CD4-positive, alpha-beta T cell treated with Interleukin-15 for 1 hour (primary cell): ENCODE results near the gene ADCY3.
A peak's percentile ranks its signal among the peaks of the same experiment; 100 is the strongest.

Source experiments
- DNase-seq: peaks from one replicate; pipeline ENCODE4 v3.0.0-alpha.2; 2020

ADCY3 gene

DNA sequence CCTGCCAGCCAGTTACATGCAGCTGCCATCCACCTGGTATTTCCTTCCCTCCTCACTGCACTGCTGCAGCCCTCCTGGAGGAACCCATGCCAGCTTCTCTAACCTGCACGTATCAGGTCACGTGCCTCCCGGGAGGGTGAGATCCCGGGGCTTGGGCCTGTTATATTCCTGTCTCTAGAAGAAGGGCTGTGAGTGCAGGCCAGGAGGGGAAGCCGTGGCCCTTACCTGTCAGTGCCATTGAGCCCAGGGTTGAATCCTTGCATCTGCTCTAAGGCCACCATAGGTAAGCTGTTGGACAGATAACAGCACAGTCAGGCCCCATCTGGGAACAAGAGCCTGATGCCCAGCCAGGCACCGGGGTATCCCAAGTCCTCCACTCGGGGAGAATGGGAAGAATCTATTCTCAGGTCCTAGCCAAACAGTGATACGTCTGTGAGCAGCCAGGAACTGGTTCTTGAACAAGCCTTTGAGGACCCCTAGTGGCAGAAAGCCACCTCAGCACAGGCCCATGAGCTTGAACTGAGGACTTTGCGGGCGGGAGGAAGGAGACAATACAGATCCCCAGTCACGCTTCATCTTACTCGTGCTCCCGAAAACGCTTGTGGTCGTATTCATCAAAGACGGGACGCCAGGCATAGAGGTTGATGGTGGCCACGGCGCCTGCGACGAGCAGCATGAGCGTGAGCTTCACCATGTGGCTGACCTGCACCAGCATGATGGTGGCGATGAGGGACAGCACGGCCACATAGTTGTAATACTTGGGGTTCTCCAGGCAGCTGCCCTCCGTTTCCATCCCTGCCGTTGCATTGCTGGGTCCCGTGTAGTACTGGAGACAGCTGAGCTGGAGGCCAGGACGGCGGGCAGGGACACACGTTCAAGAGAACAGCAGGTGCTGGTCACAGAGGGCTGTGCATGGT lies 92.5 kb downstream of the ADCY3 start:
- DNase-seq, result peak; percentile 67

GRCh38 chr2:24826773-24827145 lies 93.3 kb downstream of the ADCY3 start:
- DNase-seq, result no peak

GRCh38 chr2:24825883-24826772 lies 93.9 kb downstream of the ADCY3 start:
- no peak for DNase-seq

DNA sequence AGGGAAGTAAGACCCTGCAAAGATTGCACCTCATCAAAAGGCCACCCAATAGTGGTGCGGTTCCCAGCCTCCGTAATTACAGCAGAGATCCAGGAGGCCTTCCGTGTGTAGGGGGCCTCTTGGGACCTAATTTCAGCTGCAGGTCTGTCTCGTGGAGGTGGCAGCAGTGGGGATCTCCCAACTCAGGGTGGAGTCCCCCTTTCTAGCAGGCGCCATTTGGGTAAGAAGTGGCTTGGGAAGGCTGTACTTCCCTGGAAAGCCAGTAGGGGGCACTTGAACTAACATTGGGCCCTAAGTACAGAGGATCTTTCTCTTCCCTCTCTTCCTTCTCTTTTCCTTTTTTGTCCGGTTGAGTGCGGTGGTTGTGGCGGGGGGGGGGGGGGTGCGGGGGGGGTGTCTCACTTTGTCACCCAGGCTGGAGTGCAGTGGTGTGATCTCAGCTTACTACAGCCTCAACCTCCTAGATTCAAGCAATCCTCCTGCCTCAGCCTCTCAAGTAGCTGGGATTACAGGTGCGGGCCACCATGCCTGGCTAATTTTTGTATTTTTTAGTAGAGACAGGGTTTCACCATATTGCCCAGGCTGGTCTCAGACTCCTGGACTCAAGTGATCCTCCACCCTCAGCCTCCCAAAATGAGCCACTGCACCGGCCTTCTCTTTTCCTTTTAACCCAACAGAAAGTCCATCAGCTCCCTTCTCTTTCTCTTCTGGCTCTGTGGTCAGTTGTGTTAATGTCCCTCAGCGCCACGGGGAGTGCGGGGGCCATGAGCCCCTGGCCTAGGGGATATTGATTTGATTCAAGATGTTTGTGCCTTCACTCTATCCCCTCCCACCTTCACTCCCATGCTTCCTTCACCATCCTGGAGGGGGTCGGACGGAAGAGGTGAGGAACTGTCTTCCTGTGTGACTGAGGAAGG lies 94.8 kb downstream of the ADCY3 start:
- DNase-seq, result no peak

- no peak for DNase-seq
These were observed 95.9 kb downstream of the ADCY3 start for GRCh38 chr2:24824071-24824588.

DNA sequence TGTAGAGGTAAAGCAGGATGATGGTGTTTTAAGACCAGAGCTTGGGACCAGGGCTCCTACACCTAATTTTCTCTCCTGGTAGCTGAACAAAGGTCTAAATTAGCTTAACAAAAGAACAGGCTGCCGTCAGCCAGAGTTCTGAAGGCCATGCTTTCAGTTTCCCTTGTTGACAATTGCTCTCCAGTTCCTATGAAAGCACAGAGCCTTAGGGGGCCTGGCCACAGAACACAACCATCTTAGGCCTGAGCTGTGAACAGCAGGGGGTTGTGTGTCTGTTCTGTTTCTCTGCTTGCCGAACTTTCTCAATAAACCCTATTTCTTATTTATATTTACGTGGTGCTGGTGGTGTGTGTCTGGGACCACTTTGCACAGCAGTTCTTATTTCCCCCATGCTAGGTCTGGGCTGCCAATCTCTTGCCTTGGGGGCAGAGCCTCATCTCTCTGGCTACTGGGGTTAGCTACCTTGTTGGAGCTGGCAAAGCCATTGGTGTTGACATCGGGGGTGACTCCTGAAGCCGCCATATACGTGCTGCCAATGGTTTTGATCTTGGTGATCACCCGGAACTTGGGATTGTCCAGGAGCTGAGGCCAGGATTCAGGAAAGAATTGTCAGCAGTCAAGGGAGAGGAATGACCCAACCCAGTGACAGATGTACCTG lies 97.9 kb downstream of the ADCY3 start:
- no peak for DNase-seq

GRCh38 chr2:24821433-24821891 lies 98.6 kb downstream of the ADCY3 start:
- no peak for DNase-seq

DNA sequence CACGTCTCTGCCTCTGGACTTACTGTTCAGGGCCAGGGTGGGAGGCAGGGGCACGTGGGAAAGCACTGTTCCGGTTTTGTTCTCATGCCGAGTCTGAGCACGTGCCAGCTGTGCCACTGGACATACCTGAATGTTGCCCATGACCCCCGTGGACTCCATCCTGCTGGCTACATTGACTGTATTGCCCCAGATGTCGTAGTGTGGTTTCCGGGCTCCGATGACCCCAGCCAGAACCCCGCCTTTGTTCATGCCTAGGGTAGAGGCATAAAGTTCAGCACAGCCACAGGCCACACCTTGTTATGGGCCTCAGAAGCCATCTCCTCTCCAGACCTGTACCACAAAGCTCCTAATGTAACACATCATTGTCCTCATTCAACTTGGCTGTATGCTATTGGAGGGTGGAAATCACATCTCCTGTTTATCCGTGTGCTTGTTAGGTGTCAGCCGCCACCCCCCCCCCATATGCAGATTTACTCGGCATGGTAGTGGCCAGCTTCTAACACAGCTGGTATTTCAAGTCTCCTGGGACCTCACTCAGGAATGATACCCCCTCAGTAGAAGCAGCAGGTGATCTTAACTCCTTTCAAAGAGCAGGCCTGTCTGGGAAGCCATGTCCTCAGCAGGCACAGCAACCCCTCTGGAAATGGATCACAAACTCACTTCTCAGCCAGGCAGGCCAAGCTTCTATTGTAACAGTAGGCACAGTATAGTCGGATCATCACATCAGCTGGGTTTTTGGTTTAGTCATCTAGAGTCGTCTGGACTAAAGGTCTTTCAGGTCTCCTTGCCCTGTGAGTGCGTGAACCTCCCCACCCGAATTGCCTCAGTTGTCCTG lies 99.2 kb downstream of the ADCY3 start:
- DNase-seq, result no peak

GRCh38 chr2:24820175-24820513 lies 99.9 kb downstream of the ADCY3 start:
- DNase-seq, result no peak

GRCh38 chr2:24819442-24820174 lies 100.4 kb downstream of the ADCY3 start:
- no peak for DNase-seq

DNA sequence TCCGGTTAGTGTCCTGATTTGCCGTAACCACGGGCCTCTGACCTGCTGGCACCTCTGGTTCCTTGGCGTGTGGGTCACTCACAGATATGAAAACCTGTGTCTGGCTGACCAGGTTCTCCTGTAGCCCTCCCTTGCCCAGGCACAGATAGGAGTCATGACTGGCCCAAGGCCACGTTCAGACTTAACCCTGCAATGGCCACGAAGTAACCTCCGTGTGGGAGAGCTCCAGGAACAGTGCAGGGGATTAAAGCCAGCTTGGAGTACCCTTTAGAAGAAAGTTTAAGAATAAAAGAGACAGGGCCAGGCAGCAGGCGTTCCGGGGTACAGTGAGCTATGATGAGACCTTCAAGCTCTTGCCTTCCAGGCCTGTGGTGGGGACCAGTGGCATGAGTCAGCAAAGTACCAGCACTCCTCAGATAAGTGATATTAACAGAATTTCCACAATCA lies 101.3 kb downstream of the ADCY3 start:
- DNase-seq, result no peak

- DNase-seq, result no peak
These were observed 103.2 kb downstream of the ADCY3 start for GRCh38 chr2:24816884-24817283.

DNA sequence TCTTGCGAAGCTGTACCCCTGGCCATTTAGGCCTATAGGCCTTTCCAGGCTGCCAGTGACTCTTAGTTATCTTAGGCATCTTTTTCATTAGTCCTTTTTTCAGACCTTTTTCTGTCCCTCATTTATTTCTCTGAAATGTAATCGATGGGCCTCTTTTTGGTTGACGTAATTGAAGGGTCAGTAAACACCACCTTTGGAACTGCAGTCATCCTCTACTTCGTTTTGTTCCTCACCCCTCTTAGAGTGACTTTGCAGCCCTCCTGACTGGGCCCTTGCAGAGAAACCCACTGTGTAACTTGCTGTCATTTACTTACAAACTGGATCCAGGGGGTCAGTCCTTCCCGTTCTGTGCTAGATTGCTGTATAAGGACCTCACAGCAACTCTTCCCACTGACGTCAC lies 103.6 kb downstream of the ADCY3 start:
- no peak for DNase-seq

GRCh38 chr2:24815171-24815570 lies 104.9 kb downstream of the ADCY3 start:
- DNase-seq, result no peak

- no peak for DNase-seq
These were observed 105.5 kb downstream of the ADCY3 start for GRCh38 chr2:24814516-24814915.

DNA sequence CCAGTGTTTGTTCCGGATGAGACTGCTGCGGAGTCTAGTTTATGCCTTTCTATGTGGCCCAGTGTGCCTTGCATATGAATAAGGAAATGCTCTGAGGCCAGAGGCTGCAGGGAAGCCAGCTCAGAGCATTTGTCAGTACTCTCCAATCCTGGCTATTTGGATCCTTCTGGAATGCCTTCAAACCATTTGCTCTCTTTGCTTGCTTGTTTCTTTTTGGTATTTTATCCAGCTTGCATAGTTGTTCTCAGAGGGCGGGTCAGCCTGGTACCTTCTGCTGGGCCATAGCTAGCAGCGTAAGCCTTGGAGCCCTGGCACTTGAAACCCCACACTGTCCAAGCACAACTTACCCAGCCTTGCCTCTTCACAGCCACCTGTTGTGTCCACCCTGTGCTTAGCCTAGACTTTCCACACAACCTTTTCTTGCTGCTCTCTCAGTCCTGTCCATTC lies 106.3 kb downstream of the ADCY3 start:
- no peak for DNase-seq

DNA sequence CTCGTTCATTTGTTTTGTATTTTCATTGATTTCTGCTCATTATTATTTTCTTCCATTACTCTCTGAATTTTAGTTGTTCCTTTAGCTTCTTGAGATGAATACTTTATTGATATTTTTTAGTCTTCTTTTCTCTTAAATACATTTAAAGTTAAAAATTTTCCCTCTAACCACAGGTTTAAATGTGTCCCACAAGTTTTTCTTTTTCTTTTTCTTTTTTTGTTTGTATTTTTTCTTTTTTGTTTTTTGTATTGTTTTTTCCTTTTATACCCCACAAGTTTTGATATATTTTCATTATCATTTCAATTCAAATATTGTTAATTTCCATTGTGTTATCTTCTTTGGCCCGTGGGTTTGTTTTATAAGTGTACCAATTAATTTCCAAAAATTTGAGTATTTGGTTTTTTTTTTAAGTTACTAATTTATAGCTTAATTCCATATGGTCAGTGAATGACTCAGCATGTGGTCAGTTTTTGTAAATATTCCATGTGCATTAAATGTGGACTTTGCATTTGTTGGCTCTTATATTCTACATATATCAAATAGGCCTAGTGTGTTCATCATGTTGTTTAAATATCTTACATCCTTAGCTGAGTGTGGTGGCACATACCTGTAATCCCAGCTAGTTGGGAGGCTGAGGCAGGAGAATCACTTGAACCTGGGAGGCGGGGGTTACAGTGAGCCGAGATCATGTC lies 110.6 kb downstream of the ADCY3 start:
- DNase-seq, result no peak

DNA sequence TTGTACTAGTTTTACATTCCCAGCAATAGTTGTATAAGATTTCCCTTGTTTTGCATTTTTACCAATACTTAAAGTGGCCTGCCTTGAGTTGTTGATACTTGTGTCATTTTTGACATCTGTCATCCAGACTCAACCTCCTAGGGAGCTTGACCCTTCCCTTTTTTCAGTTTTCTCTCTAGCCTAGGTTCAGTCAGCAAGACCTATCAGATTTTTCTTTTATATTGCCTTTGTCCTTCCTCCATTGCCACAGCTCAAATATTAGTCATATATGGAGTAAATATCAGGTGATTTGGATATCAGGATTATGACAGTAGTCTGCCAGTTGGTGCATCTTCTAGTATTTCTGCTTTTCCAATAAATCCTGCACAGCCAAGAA lies 113.4 kb downstream of the ADCY3 start:
- no peak for DNase-seq
